ENCODE results near the gene PROSER2. TPM values are rescaled to one million over a fixed set of nuclear protein-coding genes. Genes with fewer than 3 reads are reported as not detected.
A peak's percentile ranks its signal among the peaks of the same experiment; 100 is the strongest.

PROSER2 gene
- total and polyA plus RNA-seq, 5 experiments from 2014 or later = 0.31 to 0.93 (median 0.61) TPM; not detected in 1

- H3K4me3 Mint-ChIP-seq = no peak overlapping the region
- H3K27me3 Mint-ChIP-seq = peaks cover 0 to 6% (median 0%) of the 10 kb centered on the region in 5 donors
- H3K9me3 Mint-ChIP-seq = no peaks in the 10 kb centered on the region
- POLR2A ChIA-PET = no interaction called here
- DNase-seq (peak in 1 of 10 donors; percentile 55), ATAC-seq (no peak)
- H3K36me3 Mint-ChIP-seq = no peaks in the 10 kb centered on the region
- H3K27ac Mint-ChIP-seq = no peak overlapping the region
- peaks cover 0 to 7% (median 0%) of the 10 kb centered on the region in 4 donors for H3K4me1 Mint-ChIP-seq
Measured at GRCh38 chr10:11899067-11899876, 76.1 kb downstream of the PROSER2 start.

- Mint-ChIP-seq H3K4me1 (peaks cover 0 to 7% (median 0%) of the 10 kb centered on the region in 4 donors), H3K27ac (no peak overlapping the region), H3K27me3 (peaks cover 0 to 6% (median 0%) of the 10 kb centered on the region in 5 donors), H3K9me3 (no peaks in the 10 kb centered on the region), H3K4me3 (no peak overlapping the region), H3K36me3 (no peaks in the 10 kb centered on the region)
- DNase-seq (peak in 1 of 10 donors; percentile 21), ATAC-seq (no peak)
- POLR2A ChIA-PET = no interaction called here
Measured at GRCh38 chr10:11901036-11901301, 77.8 kb downstream of the PROSER2 start.

GRCh38 chr10:11901454-11901832, 78.3 kb downstream of the PROSER2 start:
- Mint-ChIP-seq H3K27me3 (peaks cover 0 to 6% (median 0%) of the 10 kb centered on the region in 5 donors), H3K9me3 (no peaks in the 10 kb centered on the region), H3K4me1 (peaks cover 0 to 7% (median 0%) of the 10 kb centered on the region in 4 donors), H3K4me3 (no peak overlapping the region), H3K27ac (no peak overlapping the region), H3K36me3 (no peaks in the 10 kb centered on the region)
- ATAC-seq = no peak
- POLR2A ChIA-PET = no interaction called here
- DNase-seq = peak in 1 of 10 donors; percentile 23

- Mint-ChIP-seq H3K9me3 (no peaks in the 10 kb centered on the region), H3K36me3 (no peaks in the 10 kb centered on the region), H3K4me3 (no peak overlapping the region), H3K27me3 (peaks cover 0 to 6% (median 0%) of the 10 kb centered on the region in 5 donors), H3K27ac (peak overlapping the region in 1 of 10 donors; percentile 87), H3K4me1 (peaks cover 0 to 7% (median 0%) of the 10 kb centered on the region in 4 donors)
- ATAC-seq (no peak), DNase-seq (peak in 1 of 10 donors; percentile 10)
- POLR2A ChIA-PET = no interaction called here
Measured at GRCh38 chr10:11901833-11902475, 78.8 kb downstream of the PROSER2 start.

GRCh38 chr10:11902646-11903045, 79.5 kb downstream of the PROSER2 start:
- no peaks in the 10 kb centered on the region for H3K36me3 Mint-ChIP-seq
- no peak for ATAC-seq
- H3K27ac Mint-ChIP-seq = no peak overlapping the region
- peak in 1 of 10 donors; percentile 23 for DNase-seq
- H3K4me1 Mint-ChIP-seq = peaks cover 0 to 7% (median 0%) of the 10 kb centered on the region in 4 donors
- H3K9me3 Mint-ChIP-seq = no peaks in the 10 kb centered on the region
- H3K4me3 Mint-ChIP-seq = no peak overlapping the region
- POLR2A ChIA-PET = no interaction called here
- H3K27me3 Mint-ChIP-seq = peaks cover 0 to 6% (median 0%) of the 10 kb centered on the region in 5 donors

GRCh38 chr10:11906714-11907113, 83.6 kb downstream of the PROSER2 start:
- H3K36me3 Mint-ChIP-seq = no peaks in the 10 kb centered on the region
- no peak for ATAC-seq
- no peak overlapping the region for H3K27ac Mint-ChIP-seq
- no peak overlapping the region for H3K4me3 Mint-ChIP-seq
- no peaks in the 10 kb centered on the region for H3K9me3 Mint-ChIP-seq
- H3K27me3 Mint-ChIP-seq = peaks cover 0 to 7% (median 0%) of the 10 kb centered on the region in 5 donors
- DNase-seq = peak in 1 of 10 donors; percentile 13
- POLR2A ChIA-PET = no interaction called here
- H3K4me1 Mint-ChIP-seq = peaks cover 0 to 12% (median 0%) of the 10 kb centered on the region in 4 donors

- DNase-seq (no peak), ATAC-seq (no peak)
- Mint-ChIP-seq H3K27me3 (peaks cover 0 to 3% (median 0%) of the 10 kb centered on the region in 5 donors), H3K36me3 (no peaks in the 10 kb centered on the region), H3K4me3 (no peak overlapping the region), H3K9me3 (no peaks in the 10 kb centered on the region), H3K27ac (no peak overlapping the region), H3K4me1 (peaks cover 0 to 7% (median 0%) of the 10 kb centered on the region in 4 donors)
- POLR2A ChIA-PET = no interaction called here
Measured at GRCh38 chr10:11907914-11908313, 84.8 kb downstream of the PROSER2 start.

- H3K4me1 Mint-ChIP-seq = peaks cover 0 to 7% (median 0%) of the 10 kb centered on the region in 4 donors
- no peaks in the 10 kb centered on the region for H3K9me3 Mint-ChIP-seq
- POLR2A ChIA-PET = no interaction called here
- no peak overlapping the region for H3K4me3 Mint-ChIP-seq
- no peaks in the 10 kb centered on the region for H3K36me3 Mint-ChIP-seq
- ATAC-seq (no peak), DNase-seq (no peak)
- peaks cover 0 to 3% (median 0%) of the 10 kb centered on the region in 5 donors for H3K27me3 Mint-ChIP-seq
- H3K27ac Mint-ChIP-seq = no peak overlapping the region
Measured at GRCh38 chr10:11908536-11908935, 85.4 kb downstream of the PROSER2 start.

- no peak for ATAC-seq
- Mint-ChIP-seq H3K4me3 (no peak overlapping the region), H3K36me3 (no peaks in the 10 kb centered on the region), H3K27me3 (peaks cover 0 to 3% (median 0%) of the 10 kb centered on the region in 5 donors), H3K27ac (peak overlapping the region in 1 of 10 donors; percentile 59), H3K9me3 (no peaks in the 10 kb centered on the region), H3K4me1 (peaks cover 0 to 7% (median 0%) of the 10 kb centered on the region in 4 donors)
- POLR2A ChIA-PET = no interaction called here
- DNase-seq = no peak
Measured at GRCh38 chr10:11908991-11909390, 85.8 kb downstream of the PROSER2 start.

GRCh38 chr10:11909618-11910017, 86.5 kb downstream of the PROSER2 start:
- no peak overlapping the region for H3K4me3 Mint-ChIP-seq

GRCh38 chr10:11910102-11910501, 86.9 kb downstream of the PROSER2 start:
- Mint-ChIP-seq H3K27ac (no peak overlapping the region), H3K9me3 (no peaks in the 10 kb centered on the region), H3K27me3 (peaks cover 0 to 3% (median 0%) of the 10 kb centered on the region in 5 donors), H3K36me3 (no peaks in the 10 kb centered on the region), H3K4me3 (no peak overlapping the region), H3K4me1 (peaks cover 0 to 7% (median 0%) of the 10 kb centered on the region in 4 donors)
- DNase-seq (no peak), ATAC-seq (no peak)
- POLR2A ChIA-PET = no interaction called here

More at GRCh38 chr10:11909618-11910017, 86.5 kb downstream of the PROSER2 start:
- Mint-ChIP-seq H3K27me3 (peaks cover 0 to 3% (median 0%) of the 10 kb centered on the region in 5 donors), H3K27ac (no peak overlapping the region), H3K4me1 (peaks cover 0 to 7% (median 0%) of the 10 kb centered on the region in 4 donors), H3K36me3 (no peaks in the 10 kb centered on the region), H3K9me3 (no peaks in the 10 kb centered on the region)
- ATAC-seq = no peak
- POLR2A ChIA-PET = no interaction called here
- no peak for DNase-seq

- Mint-ChIP-seq H3K27me3 (peaks cover 0 to 3% (median 0%) of the 10 kb centered on the region in 5 donors), H3K9me3 (no peaks in the 10 kb centered on the region), H3K4me3 (no peak overlapping the region), H3K36me3 (no peaks in the 10 kb centered on the region), H3K27ac (no peak overlapping the region), H3K4me1 (peaks cover 0 to 5% (median 0%) of the 10 kb centered on the region in 4 donors)
- no peak for ATAC-seq
- DNase-seq = no peak
- POLR2A ChIA-PET = interaction anchor here (0.5 kb wide), 1 partner anchor 1464 kb away, joined by 4 read pairs; no protein-coding TSS in a partner anchor
Measured at GRCh38 chr10:11913079-11913641, 90.0 kb downstream of the PROSER2 start.

- Mint-ChIP-seq H3K27me3 (no peaks in the 10 kb centered on the region), H3K36me3 (peaks cover 3 to 40% (median 15%) of the 10 kb centered on the region in 3 donors), H3K4me3 (no peak overlapping the region), H3K9me3 (no peaks in the 10 kb centered on the region), H3K4me1 (no peaks in the 10 kb centered on the region), H3K27ac (peak overlapping the region in 4 of 10 donors; percentile 5 to 83 (median 39))
- no peak for DNase-seq
- POLR2A ChIA-PET = no interaction called here
- ATAC-seq = no peak
Measured at GRCh38 chr10:11918384-11918783, 95.2 kb downstream of the PROSER2 start.
